ENCODE measurements around the gene UTS2R. TPM values are rescaled to one million over a fixed set of nuclear protein-coding genes. Genes with fewer than 3 reads are reported as not detected.
A peak's percentile ranks its signal among the peaks of the same experiment; 100 is the strongest.

Gene UTS2R
- polyA plus RNA-seq, 1 of the 3 experiments (the other 2 are of a cell fraction): not detected

GRCh38 chr17:82338858-82339633, 32.5 kb upstream of the UTS2R start (continued):
- TF ChIP-seq, protein P1, sequence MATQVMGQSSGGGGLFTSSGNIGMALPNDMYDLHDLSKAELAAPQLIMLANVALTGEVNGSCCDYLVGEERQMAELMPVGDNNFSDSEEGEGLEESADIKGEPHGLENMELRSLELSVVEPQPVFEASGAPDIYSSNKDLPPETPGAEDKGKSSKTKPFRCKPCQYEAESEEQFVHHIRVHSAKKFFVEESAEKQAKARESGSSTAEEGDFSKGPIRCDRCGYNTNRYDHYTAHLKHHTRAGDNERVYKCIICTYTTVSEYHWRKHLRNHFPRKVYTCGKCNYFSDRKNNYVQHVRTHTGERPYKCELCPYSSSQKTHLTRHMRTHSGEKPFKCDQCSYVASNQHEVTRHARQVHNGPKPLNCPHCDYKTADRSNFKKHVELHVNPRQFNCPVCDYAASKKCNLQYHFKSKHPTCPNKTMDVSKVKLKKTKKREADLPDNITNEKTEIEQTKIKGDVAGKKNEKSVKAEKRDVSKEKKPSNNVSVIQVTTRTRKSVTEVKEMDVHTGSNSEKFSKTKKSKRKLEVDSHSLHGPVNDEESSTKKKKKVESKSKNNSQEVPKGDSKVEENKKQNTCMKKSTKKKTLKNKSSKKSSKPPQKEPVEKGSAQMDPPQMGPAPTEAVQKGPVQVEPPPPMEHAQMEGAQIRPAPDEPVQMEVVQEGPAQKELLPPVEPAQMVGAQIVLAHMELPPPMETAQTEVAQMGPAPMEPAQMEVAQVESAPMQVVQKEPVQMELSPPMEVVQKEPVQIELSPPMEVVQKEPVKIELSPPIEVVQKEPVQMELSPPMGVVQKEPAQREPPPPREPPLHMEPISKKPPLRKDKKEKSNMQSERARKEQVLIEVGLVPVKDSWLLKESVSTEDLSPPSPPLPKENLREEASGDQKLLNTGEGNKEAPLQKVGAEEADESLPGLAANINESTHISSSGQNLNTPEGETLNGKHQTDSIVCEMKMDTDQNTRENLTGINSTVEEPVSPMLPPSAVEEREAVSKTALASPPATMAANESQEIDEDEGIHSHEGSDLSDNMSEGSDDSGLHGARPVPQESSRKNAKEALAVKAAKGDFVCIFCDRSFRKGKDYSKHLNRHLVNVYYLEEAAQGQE (IDR thresholded peaks at IDR 0.05; ENCODE audit: low read depth, low read length): 0 out of 2 replicates have a peak, but pooled peaks have one; percentile 32
- no peak for TF ChIP-seq RAD21 (IDR thresholded peaks at IDR 0.05; ENCODE audit: low read length)
- TF ChIP-seq SMC3 (IDR thresholded peaks at IDR 0.05; ENCODE audit: low read depth, low read length): no peak
- no peak; the same call in 1 of the 2 replicates for TF ChIP-seq SIN3A (IDR thresholded peaks at IDR 0.05; ENCODE audit: borderline replicate concordance, low read depth, low read length)
- TF ChIP-seq MAX (IDR thresholded peaks at IDR 0.05; ENCODE audit: low read depth): peak; percentile 89
- TF ChIP-seq FOXJ3 (CRISPR knock-in tag; IDR thresholded peaks at IDR 0.05): no peak
- TF ChIP-seq ELF1 (IDR thresholded peaks at IDR 0.05): no peak
- peak; percentile 31; the same call in 1 of the 2 replicates for TF ChIP-seq NRF1 (IDR thresholded peaks at IDR 0.05; ENCODE audit: low read depth, low read length)
- no peak for TF ChIP-seq MXI1 (IDR thresholded peaks at IDR 0.05; ENCODE audit: low read depth, low read length)
- no peak for TF ChIP-seq GATA2 (CRISPR knock-in tag; IDR thresholded peaks at IDR 0.05)

DNA sequence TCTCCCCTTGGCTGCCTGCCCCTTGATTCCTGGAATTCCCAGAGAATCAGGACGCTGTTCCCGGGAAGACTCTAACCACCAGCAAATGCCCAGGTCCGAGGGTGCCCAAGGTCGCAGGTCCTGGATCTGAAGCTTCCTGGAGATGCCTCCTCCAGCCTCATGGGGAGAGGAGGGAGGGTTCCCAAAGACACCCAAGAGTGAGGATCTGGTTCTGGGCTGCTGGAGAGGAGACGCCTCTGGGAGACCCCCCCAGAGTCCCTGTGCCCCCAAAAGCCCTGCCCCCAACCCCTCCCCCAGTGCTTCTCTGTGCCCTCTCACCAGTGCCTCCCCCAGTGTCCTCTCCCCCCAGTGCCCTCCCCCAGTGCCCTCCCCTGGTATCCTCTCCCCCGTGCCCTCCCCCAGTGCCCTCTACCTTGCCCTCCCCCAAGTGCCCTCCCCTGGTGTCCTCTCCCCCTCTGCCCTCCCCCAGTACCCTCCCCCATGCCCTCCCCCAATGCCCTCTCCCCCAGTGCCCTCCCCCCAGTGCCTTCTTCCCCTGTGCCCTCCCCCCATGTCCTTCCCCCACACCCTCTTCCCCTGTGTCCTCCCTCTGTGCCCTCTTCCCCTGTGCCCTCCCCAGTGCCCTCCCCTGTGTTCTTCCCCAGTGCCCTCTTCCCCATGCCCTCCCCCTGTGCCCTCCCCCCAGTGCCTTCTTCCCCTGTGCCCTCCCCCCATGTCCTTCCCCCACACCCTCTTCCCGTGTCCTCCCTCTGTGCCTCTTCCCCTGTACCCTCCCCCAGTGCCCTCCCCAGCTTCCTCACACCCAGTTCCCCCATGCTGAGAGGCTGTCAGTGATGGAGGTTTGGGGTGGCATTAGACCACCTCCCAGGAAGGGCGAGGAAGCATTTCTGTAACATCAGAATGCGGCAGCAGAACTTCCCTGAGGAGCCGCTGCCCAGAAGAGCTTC, 31.7 kb upstream of the UTS2R start:
- no peaks in the 10 kb centered on the region for H4K20me1 ChIP-seq (ENCODE audit: insufficient read depth)
- H3K27ac ChIP-seq (ENCODE audit: low read depth in 2 of 2, low read length in 1 of 2): peak overlapping the region; percentile 16 to 40; a peak in 2 of 4 replicates
- peak overlapping the region; percentile 78 for H2AFZ ChIP-seq (ENCODE audit: low read depth)
- H3K79me2 ChIP-seq (ENCODE audit: insufficient read depth): no peaks in the 10 kb centered on the region
- ChIA-PET CTCF (interaction anchor here (1.1 to 4.2 kb wide), 5 partner anchors 10 to 76 kb away, joined by 3 to 37 read pairs (median 6); no protein-coding TSS in a partner anchor), POLR2A (no interaction called here)
- no peak for TF ChIP-seq SIN3A (IDR thresholded peaks at IDR 0.05; ENCODE audit: borderline replicate concordance, low read depth, low read length)
- TF ChIP-seq, protein P1 (IDR thresholded peaks at IDR 0.05; ENCODE audit: low read depth, low read length): peak; percentile 5; the same call in 1 of the 2 replicates
- peak overlapping the region; percentile 29 to 30; a peak in 3 of 4 replicates for H3K4me3 ChIP-seq (ENCODE audit: low read depth in 2 of 2, low read length in 1 of 2)
- H3K9me2 ChIP-seq: no peaks in the 10 kb centered on the region
- peak overlapping the region; percentile 27; the same call in 1 of the 2 replicates for H3K9ac ChIP-seq
- H3F3A ChIP-seq (replicated peaks; ENCODE audit: insufficient read depth): peaks cover 6% of the 10 kb centered on the region
- peak overlapping the region; percentile 76 for H3K4me2 ChIP-seq
- H3K27me3 ChIP-seq (ENCODE audit: insufficient read depth): no peaks in the 10 kb centered on the region
- H3K4me1 ChIP-seq (ENCODE audit: control insufficient read depth in 1 of 2, insufficient read depth in 2 of 2, low read depth in 1 of 2, low read length in 1 of 2): peaks cover 1 to 11% of the 10 kb centered on the region in 2 experiments; a peak in 2 of 4 replicates
- WGBS (ENCODE audit: low lambda C conversion rate): 89% methylated on average over 6 of the region's 10 CpGs
- DNase-seq: no peak
- H3K36me3 ChIP-seq (replicated peaks in 1 of 2; ENCODE audit: control insufficient read depth in 1 of 2, insufficient read depth in 2 of 2, low read length in 1 of 2): no peaks in the 10 kb centered on the region
- H3K9me3 ChIP-seq: no peaks in the 10 kb centered on the region
